ENCODE measurements around the gene LRRC46. TPM values are rescaled to one million over a fixed set of nuclear protein-coding genes. Genes with fewer than 3 reads are reported as not detected.

Gene LRRC46
- total and polyA plus RNA-seq, 2 of the 13 experiments (the other 11 are each of a cell fraction or from before 2014, with no cell fraction given) = 0.09 TPM

DNA sequence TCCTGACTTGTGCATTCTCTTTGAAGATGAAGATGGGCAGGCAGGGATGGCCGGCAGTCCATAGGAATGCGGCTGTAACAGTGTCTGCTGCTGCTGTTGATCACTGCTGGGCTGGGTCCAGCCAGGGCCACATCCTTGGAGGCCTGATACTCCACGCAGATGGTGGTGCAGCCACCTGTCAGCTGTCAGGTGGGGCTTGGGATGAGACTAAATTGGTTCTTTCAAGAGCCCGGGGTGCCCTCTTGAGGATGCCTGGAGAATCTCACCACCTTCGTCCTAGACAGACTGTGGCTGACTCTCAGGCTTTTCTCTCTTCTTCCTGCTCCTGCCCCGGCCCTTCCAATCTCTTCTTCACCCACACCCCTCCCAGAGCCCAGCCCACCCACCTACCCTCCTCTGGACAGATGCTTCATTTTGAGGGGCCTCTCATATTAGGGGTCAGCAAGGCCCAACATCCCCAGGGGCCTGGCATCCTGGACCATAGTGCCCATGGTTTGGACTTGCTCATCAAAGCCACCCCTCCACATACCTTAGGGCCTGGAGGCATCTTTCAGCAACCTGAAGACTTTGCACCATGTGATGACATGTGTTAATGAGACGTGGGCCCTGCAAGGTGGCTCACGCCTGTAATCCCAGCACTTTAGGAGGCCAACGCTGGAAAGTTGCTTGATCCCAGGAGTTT is 29.0 kb upstream of the LRRC46 start (continued):
- no peak for TF ChIP-seq MAX (IDR thresholded peaks at IDR 0.05)
- TF ChIP-seq HMGXB3 (CRISPR knock-in tag; IDR thresholded peaks at IDR 0.05; ENCODE audit: borderline replicate concordance) = no peak
- TF ChIP-seq ZNF839 (CRISPR knock-in tag; IDR thresholded peaks at IDR 0.05; ENCODE audit: borderline replicate concordance) = no peak
- TF ChIP-seq ZNF451 (CRISPR knock-in tag; IDR thresholded peaks at IDR 0.05) = no peak
- no peak for TF ChIP-seq ZNF292 (CRISPR knock-in tag; IDR thresholded peaks at IDR 0.05; ENCODE audit: borderline replicate concordance, low read depth)
- TF ChIP-seq MEIS1 (CRISPR knock-in tag; IDR thresholded peaks at IDR 0.05; ENCODE audit: borderline replicate concordance) = peak; percentile 56; the same call in 1 of the 2 replicates
- TF ChIP-seq ZC3H13 (CRISPR knock-in tag; IDR thresholded peaks at IDR 0.05) = no peak
- no peak for TF ChIP-seq ZNF510 (CRISPR knock-in tag; IDR thresholded peaks at IDR 0.05; ENCODE audit: low read depth)
- no peak for TF ChIP-seq U2AF1 (optimal IDR thresholded peaks at IDR 0.05; ENCODE audit: low read depth, low read length)
- TF ChIP-seq TAF1 (CRISPR knock-in tag; IDR thresholded peaks at IDR 0.05) = no peak
- peak; percentile 60; the same call in 1 of the 2 replicates for TF ChIP-seq TFAP4 (IDR thresholded peaks at IDR 0.05; ENCODE audit: borderline replicate concordance, low read depth)
- no peak for TF ChIP-seq SETDB1 (CRISPR knock-in tag; IDR thresholded peaks at IDR 0.05; ENCODE audit: borderline replicate concordance)
- no peak for TF ChIP-seq KLF6 (CRISPR knock-in tag; IDR thresholded peaks at IDR 0.05)
- TF ChIP-seq ZNF781 (CRISPR knock-in tag; IDR thresholded peaks at IDR 0.05; ENCODE audit: borderline replicate concordance, not compliant biosample characterization) = no peak
- TF ChIP-seq CENPT (CRISPR knock-in tag; IDR thresholded peaks at IDR 0.05; ENCODE audit: low read depth) = no peak
- TF ChIP-seq AFF4 (CRISPR knock-in tag; IDR thresholded peaks at IDR 0.05) = no peak
- TF ChIP-seq HOXA7 (CRISPR knock-in tag; IDR thresholded peaks at IDR 0.05) = no peak
- no peak for TF ChIP-seq ZNF570 (CRISPR knock-in tag; IDR thresholded peaks at IDR 0.05; ENCODE audit: borderline replicate concordance)
- TF ChIP-seq PPARG (CRISPR knock-in tag; conservative IDR thresholded peaks at IDR 0.05) = no peak
- no peak for TF ChIP-seq ZNF558 (CRISPR knock-in tag; IDR thresholded peaks at IDR 0.05; ENCODE audit: borderline replicate concordance)
- peak; percentile 77 for TF ChIP-seq STAG1 (CRISPR knock-in tag; IDR thresholded peaks at IDR 0.05)

All from HepG2 (cell line).